HG02943 (cell line): ENCODE results near the gene PTPRU.
"Not testable (repeated sequence)": the region's sequence is repeated elsewhere in the genome, so short reads cannot be mapped to it uniquely, and the experiment has no call there.

ENCODE experiments used
- ATAC-seq: cut with Tn5 transposase; IDR thresholded peaks from one replicate; pipeline ENCODE4 v1.9.1; 2021; ENCODE audit warnings: mild to moderate bottlenecking, low read depth, moderate library complexity; ENCODE audit not compliant: unreplicated experiment

PTPRU gene

DNA sequence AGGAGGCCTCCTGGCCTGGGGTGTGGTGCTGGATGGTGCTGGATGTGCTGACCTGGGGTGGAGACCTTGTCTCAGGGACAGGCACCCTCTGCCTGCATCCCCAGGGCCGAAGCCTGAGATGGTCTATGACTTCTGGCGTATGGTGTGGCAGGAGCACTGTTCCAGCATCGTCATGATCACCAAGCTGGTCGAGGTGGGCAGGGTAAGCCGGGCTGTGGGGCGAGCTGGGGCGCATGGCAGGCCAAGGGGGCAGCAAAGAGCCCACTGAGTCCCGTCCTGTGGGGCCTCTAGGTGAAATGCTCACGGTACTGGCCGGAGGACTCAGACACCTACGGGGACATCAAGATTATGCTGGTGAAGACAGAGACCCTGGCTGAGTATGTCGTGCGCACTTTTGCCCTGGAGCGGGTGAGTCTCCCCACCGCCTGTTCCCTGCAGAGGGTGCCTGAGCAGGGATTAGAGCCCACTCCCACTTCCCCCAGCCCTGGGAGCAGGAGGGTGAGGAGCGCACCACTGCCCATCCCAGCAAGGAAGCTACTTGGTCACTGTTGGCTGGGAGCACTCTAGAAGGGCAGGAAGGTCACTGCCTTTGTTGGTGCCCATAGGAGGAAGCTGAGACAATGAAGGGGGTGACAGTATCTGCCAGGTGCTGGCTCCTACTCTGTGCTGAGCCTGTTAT is 75.2 kb downstream of the PTPRU start:
- no peak for ATAC-seq

DNA sequence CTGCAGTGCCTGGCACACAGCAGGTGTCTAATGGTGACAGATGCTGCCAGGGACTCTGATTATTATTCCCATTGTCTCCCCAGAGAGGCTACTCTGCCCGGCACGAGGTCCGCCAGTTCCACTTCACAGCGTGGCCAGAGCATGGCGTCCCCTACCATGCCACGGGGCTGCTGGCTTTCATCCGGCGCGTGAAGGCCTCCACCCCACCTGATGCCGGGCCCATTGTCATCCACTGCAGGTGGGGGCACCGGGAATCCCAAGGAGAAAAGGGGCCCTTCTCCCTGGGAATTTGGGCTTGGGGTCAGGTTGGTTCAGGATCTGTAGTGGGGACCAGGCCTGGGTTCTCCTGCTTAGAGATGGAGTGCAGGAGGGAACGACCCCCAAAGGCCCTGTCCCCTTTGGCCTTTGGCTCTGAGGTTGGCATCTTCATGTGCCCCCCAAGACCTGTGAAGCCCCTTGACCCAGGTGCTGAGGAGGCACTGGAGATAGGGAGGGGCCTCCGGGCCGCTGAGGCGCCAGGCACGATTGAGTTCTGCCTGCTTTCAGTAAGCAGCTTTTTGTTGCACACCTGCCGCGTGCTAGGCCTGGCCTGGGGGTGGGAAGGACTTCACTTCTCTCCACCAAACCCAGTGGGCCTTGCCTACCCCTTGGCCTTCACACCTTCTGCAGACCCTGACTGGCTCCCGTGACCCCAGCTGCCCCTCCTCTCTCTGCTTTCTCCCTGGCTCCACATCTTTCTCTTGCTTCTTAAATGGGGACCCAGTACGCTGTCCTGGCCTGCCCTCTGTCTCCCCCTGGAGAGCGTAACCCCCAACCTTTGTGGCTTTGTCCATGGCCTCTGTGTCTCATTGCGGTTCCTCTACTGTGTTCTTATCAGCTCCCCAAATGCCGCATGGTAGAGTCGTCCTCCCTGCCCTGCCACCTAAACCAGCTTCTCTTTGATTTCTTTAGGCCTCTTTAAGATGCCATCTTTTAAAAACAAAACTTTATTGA is 76.4 kb downstream of the PTPRU start:
- ATAC-seq = no peak

DNA sequence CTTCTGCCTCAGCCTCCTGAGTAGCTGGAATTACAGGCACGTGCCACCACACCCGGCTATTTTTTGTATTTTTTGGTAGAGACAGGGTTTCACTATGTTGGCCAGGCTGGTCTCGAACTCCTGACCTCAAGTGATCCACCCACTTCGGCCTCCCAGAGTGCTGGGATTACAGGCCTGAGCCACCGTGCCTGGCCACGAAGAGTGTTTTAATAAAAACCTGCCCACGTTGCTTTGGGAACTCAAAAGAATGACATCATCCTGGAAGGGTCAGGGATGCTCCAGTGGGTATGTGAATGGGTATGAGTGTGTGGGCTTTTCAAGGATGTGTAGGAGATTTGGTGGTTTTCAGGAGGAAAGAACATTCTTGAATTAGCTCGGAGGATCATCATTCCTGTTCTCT is 78.4 kb downstream of the PTPRU start:
- not testable (repeated sequence) for ATAC-seq

DNA sequence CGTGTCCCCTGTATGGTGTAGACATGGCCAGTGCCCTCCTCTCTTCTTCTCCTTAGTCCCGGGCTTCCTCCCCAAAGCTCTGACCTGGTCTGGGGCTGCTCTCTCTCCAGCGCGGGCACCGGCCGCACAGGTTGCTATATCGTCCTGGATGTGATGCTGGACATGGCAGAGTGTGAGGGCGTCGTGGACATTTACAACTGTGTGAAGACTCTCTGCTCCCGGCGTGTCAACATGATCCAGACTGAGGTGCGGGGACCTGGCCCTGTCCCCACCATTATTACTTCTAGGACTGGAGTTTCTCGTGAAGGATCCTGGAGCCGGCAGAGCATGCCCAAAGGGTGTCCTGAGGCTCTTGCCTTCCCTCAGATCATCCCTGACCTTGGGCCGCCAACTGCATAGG is 78.9 kb downstream of the PTPRU start:
- no peak for ATAC-seq

DNA sequence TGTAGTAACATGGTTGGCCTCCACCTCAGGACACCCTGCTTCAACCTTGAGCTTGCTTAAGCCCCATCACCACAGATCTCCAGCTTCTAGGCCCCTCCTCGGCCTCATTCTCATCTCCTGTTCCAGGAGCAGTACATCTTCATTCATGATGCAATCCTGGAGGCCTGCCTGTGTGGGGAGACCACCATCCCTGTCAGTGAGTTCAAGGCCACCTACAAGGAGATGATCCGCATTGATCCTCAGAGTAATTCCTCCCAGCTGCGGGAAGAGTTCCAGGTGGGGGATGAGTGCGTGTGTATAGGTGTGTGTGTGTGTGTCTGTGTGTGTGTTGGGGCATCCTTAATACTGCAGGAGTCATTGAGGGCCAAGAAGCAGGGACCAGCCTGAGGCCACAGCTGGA is 79.6 kb downstream of the PTPRU start:
- ATAC-seq = no peak

DNA sequence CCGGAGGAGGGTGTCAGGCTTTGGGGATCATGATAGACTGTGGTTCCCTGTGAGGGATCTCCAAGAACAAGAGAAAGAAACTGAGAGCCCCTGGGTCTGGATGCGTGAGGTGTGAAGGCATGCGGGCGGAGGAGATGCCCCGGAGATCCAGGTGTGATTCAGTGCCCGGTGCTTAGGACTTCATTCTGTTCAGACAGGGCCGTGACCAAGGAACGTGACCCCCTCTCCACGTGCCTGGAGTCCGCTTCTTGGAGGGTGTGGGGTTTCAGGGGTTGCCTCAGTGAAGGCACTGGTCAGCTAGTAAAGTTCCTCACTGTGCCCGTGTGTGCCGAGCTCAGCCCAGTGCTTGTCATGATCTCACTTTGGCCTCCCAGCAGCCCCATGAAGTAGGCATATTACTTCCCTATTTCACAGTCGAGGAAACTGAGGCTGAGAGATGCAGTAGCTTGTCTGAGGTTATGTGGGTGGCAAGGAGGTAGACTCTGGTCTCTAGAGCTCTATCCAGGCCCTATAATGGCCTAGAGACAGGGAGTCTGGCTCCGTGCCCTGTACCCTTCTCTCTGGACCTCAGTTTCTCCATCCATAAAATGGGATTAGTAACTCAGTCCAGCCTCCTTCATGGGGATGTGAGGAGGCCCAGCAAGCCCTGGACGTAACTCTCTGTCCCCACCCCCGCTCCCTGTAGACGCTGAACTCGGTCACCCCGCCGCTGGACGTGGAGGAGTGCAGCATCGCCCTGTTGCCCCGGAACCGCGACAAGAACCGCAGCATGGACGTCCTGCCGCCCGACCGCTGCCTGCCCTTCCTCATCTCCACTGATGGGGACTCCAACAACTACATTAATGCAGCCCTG is 81.0 kb downstream of the PTPRU start:
- ATAC-seq = no peak

DNA sequence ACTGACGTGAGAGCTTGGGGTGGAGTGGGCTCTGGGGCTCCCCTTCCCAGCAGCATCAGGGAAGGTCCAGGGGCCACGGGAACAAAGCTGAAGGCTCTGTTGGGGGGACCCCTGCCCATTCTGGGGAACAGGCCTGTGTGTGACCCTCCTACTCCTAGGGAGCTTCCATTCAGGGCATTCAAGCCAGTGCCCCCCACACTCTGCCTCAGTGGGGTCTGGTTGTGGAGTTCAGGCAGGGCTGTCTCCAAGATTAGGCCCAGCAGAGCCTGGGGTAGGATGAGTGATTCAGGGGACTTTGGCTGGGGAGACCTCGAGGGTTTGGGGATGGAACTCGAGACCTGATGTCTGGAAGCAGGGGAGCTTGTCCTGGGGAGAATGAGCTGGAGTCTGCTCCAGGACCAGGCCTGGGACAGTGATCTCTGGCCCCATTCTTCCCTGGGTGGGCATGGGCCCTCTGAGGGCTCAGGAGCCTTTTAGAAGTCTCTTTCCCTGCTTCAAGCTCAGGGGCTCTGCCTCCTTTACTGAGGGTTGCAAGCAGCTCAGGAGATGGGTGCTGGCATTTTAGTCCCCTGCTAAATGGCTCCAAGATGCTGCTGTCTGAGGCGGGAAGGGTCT is 81.7 kb downstream of the PTPRU start:
- no peak for ATAC-seq

DNA sequence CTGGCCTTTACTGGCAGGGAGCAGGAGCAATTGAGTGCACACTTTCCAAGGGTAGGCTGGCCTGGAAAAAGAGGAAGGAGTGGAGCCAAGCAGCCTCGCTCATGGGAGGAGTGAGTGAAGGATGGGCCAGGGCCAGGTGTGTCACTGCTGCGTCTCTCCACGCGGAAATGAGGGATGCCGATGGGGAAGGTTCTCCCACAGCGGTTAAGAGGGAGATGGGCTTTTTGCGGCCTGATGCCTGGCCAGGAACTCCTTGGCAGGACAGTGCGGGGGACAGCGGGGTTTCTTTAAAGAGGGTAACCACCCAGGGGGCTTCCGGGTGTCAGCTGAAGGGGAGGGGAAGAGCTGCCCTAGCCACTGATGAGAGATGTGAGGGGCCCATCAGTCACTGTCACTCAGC is 82.4 kb downstream of the PTPRU start:
- no peak for ATAC-seq

DNA sequence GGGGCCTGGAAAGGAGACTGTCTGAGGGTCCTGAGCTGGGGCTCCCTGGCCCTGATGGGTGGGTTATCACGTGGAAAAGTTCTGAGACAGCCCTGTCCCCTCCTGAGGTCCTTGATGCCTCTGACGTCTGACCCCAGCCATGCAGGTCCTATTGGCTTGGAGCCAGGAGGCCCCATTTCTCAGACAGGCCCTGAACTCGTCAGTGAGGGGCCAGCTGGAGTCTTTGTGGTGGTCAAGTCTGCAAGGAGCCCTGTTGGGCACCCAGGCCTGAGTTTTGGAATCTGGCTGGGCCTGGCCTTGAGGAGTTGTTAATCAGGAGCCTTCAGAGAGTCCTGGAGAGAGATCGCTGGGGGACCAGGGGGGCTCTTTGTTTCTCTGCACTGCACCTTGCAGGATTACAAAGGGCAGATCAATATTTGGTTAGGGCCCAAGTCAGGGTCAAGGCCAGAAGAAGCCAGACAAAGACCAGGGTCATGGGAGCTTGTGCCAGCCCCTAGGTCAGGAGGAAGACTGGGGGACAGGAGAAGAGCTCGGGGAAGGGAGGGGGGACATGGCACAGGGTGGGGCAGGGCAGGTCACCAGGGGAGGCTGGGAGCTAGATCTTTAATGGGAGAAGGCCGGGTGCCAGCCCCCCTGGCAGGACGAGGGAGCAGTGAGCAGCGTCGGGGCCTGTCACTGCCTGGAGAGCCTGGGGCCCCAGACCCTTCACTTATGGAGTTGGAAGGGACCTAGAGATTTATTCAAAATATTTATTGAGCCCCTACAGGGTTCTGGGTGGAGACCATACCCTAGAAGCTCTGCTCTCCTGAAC is 83.2 kb downstream of the PTPRU start:
- no peak for ATAC-seq

DNA sequence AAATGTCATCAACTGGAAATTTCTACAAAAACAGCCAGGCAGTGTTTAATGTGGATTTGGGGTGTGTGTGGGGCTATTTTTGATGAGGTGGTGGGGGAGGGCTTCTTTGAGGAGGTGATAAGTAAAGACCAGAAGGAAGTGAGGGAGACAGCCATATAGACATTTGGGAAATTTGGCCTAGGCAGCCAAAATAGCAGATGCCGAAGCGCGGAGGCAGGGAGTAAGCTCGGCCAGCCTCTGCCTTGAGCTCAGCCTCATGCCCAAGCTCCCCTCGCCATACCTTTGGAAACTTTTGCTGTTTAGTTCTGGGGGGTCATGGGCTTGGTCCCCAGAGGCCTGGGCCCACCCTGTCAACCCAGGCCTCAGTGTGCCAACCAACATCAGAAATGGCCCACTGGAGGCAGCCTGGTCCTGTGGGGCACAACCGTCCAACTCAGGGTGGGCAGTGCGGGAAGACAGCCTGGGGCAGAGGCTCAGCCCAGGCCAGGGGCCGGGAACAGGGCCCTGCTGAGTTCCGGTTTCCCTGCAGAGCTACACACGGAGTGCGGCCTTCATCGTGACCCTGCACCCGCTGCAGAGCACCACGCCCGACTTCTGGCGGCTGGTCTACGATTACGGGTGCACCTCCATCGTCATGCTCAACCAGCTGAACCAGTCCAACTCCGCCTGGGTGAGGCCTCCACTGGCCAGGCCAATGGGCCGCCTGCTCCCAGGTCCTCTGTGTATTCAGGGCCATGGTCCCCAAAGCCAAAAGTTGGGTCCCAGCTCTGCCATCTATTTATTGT is 84.0 kb downstream of the PTPRU start:
- ATAC-seq = no peak

DNA sequence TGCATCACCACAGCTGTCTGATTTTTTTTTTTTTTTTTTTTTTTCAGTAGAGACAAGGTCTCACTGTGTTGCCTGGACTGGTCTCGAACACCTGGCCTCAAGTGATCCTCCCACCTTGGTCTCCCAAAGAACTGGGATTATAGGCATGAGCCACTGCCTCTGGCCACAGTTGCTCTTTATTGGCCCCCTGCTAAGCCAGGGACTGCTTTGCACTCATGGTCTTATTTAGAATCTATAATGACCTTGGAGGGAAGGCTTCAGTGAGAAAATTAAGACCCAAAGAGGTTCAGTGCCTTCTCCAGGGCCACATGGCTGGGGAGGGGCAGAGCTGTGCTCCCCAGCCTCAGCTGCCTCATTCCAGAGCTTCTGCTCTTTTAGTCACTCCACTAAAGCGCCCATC is 84.9 kb downstream of the PTPRU start:
- ATAC-seq = no peak

DNA sequence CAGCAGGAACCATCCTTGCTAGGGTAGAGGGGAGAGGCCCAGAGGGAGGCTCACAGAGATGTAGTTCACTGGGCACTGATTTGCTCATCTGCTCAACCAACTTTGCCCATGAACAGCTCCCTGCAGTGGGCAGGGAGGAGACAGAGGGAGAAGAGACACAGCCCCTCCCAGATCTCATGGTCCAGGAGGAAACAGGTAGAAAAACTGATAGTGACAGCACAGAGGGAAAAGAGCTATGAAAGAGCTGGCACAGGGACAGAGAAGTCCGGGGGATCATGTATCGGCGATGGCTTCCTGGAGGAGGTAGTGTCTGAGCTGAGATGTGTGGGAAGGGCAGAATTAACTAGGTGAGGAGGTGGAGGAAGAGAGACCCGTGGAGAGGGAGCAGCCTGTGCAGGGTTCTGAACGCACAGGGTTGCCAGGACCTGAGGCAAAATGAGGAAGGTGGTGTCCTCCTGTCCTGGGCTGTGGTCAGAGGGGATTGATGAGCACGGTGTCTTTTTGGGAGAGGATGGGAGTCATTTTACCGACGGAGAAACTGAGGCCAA is 85.9 kb downstream of the PTPRU start:
- ATAC-seq = no peak

DNA sequence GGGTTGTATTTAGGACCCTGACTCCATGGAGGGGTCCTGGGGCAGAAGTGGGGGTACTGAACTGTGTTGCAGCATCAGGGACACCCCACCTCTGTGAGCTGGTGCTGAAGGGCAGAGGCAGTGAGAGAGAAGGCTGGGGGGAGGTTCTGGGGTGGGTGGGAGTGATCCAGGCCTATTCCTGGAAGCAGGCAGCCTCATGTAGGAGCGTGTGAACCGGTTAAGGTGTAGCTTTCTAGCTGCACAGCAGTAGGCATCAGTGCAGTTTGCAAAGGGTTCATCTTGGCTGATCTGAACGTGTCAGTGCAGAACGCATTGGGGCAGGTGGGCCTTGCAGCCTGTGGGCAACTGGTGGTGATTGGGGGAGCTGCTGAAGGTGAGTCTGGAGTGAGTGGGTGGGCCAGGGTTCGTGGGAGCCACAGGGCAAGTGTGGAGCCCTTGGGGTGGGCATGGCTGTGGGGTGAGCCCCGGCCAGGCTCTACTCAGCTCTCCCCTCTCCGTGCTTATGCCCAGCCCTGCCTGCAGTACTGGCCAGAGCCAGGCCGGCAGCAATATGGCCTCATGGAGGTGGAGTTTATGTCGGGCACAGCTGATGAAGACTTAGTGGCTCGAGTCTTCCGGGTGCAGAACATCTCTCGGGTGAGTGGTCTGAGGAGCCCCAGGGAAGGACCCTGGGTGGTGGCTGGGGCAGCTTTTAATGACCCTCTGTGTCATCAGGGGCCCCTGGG is 86.7 kb downstream of the PTPRU start:
- ATAC-seq = no peak

DNA sequence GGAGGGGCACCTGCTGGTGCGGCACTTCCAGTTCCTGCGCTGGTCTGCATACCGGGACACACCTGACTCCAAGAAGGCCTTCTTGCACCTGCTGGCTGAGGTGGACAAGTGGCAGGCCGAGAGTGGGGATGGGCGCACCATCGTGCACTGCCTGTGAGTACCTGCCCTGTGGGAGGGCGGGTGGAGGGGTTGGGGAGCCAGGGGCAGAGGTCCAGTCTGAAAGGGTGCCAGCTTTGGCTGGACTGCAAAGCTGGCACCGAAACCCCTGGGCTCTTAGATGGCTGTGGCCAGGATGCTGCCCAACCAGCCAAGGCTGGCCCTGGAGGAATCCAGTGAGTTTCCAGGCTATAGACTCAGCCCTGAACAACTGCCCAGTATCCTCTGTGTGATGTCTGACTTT is 87.3 kb downstream of the PTPRU start:
- ATAC-seq = no peak

DNA sequence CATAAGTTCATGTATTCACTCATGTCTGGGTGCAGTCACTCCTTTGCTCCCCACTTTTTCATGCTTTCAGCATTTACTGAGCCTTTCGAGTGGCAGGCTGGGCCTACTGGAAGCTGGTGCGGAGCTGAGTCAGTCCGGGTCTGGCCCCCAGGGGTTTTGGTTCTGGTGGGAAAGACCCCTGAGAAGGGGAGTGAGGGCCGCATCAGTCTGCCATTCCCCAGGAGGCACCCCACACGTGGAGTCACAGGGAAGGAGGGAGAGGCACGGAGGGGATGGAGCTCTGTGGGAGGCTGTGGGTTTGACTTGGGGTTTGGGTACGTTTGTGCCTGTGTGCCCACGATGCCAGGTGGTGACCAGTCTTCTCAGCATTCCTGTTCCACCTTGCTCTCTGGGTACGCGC is 87.9 kb downstream of the PTPRU start:
- ATAC-seq = no peak

DNA sequence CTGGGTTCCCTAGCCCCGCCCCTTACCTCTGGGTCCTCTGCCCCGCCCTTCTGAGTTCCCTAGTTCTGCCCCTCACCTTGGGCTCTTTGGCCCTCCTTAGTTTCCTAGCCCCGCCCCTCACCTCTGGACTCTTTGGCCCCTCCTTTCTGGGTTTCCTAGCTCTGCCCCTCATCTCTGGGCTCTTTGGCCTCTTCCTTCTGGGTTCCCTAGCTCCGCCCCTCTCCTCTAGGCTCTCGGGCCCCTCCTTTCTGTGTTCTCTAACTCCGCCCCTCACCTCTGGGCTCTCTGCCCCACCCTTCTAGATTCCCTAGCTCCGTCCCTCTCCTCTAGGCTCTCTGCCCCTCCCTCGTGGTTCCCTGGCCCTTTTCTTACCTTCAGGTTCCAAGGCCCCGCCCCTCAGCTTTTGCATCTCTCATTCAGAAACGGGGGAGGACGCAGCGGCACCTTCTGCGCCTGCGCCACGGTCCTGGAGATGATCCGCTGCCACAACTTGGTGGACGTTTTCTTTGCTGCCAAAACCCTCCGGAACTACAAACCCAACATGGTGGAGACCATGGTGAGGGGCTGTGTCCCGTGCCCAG is 88.5 kb downstream of the PTPRU start:
- no peak for ATAC-seq

DNA sequence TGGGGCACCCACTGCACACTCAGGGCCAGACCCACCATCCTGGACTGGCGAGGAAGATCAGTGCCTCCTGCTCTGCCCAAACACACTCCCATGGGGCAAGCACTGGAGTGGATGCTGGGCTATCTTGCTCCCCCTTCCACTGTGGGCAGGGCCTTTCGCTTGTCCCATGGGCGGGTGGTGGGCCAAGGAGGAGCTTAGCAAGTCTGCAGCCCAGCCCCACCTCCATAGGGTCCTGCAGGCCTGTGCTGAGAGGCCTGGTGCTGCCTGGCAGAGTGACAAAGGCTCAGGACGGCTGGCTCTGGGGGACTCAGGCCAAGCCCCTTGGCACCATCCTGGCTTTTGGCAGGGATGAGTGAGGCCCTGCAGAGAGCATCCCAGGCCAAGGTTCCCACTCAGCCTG is 89.4 kb downstream of the PTPRU start:
- no peak for ATAC-seq

DNA sequence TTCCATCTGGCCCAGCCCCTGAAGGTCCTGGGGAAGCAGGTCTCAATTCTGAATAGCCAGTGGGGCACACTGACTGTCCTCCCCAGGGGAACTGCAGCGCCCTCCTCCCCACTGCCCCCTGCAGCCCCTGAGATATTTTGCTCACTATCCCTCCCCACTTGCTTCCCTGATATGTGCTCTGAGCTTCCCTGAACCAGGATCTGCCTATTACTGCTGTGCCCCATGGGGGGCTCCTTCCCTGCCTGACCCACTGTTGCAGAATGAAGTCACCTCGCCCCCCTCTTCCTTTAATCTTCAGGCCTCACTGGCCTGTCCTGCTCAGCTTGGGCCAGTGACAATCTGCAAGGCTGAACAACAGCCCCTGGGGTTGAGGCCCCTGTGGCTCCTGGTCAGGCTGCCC is 89.8 kb downstream of the PTPRU start:
- no peak for ATAC-seq
